Middle frontal gyrus (tissue), 1 donor: ENCODE data around the gene SLX9.

Source experiments
- DNase-seq: peaks from one replicate; pipeline ENCODE4 v3.0.0-alpha.2; 2015; ENCODE audit warnings: low spot score; ENCODE audit errors: extremely low spot score

The SLX9 gene, protein sequence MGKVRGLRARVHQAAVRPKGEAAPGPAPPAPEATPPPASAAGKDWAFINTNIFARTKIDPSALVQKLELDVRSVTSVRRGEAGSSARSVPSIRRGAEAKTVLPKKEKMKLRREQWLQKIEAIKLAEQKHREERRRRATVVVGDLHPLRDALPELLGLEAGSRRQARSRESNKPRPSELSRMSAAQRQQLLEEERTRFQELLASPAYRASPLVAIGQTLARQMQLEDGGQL

DNA sequence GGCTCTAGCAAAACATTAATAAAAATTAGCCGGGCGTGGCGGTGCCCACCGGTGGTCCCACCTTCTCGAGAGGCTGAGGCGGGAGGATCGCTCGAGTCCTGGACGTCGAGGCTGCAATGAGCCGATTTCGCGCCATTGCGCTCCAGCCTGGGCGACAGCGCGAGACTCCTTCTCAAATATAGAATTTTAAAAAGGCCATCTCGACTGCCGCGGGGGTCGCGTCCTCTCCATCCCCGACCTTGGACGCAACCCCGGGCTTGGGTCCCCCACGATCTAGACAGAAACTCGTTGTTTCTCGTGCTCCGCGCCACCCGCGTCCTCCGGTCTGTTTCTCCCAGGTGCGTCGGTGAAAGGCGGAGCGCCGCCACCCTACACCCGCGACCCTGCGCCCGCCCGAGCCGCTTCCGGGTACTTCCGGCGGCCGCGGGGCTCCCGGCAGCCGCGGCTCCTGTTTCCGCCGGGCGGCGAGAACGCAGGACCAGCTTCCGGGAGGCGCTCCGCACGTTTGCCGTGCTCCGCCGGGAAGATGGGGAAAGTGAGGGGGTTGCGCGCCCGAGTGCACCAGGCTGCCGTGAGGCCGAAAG is at the start of gene SLX9:
Gene SLX9, plus strand, starts transcription at position 498 of the 584 bp plus-strand sequence. Its CDS starts 29 bp downstream, at position 527.
- DNase-seq = peak; percentile 68

DNA sequence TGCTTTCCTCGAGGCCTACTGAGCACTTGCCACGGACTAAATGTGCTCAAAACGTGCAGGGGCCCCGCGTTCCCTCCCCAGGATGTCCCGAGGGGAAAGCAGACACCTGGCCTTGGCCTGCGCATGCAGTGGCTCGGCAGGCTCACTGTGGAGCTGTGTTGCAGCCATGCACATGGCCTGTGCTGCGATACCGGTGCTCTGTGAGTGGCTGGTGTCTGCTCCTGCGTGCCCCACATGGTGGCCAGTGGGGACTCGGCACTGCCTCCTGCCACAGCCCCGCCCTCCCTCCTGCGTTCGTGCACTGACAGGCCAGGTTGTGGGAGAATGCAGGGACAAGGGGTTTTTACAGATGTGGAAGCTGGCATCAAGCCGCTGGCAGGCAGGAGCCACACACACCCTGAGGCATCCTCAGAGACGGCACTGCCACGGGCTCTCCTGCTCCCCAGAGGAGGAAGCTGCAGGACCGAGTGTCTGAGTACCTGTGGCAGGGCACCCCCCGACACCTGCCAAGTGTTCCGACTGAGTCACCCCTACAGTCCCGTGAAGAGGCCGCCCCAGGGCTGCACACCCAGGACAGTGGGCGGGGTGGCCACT is 49.4 kb upstream of the SLX9 start:
- no peak for DNase-seq

DNA sequence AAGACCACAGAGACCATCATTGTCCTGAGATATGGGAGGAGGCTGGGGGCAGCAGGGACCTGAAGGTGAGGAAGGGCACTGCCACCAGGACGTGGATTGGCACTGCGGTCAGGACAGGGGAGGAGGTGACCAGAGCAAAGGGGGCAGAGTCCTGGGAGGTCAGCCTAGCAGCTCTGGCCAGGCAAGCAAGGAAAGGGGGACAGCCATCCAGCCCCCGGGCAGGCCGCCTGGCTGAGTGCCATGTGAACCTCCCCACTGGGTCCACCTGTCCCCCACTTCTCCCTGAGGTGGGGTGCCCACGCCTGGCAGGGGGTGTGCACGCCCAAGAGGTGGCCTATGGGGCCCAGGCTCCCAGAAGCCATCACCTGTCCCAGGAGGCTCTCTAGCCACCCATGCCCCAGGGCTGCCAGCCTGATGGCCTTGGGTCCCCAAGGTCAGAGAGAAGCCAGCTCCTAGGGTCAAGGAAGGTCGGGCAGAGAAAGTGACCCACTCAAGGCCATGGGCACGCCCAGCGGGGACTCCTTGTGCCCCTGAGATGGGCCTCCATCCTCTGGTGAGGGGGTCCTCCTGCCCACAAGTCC is 48.8 kb upstream of the SLX9 start:
- DNase-seq = no peak

DNA sequence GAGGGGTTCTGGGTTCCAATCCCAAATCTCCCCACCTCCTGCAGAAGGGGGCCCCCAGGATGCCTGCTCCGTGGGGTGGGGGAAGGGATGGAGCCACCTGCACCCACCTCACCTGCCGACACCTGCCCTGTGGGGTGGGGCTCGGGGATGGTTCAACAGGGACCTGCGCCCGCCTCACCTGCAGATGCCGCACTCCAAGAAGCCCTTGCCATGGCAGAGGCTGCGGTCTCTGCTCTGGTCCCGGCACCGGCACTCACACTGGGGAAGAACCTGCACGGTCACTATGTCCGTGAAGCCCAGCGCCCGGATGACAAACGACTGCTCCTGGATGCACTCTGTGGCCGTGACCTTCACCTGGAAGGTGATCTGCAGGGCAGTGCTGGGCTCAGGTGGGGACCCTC is 48.2 kb upstream of the SLX9 start:
- no peak for DNase-seq

- no peak for DNase-seq
Observed at GRCh38 chr21:44892095-44892494, 47.7 kb upstream of the SLX9 start.

DNA sequence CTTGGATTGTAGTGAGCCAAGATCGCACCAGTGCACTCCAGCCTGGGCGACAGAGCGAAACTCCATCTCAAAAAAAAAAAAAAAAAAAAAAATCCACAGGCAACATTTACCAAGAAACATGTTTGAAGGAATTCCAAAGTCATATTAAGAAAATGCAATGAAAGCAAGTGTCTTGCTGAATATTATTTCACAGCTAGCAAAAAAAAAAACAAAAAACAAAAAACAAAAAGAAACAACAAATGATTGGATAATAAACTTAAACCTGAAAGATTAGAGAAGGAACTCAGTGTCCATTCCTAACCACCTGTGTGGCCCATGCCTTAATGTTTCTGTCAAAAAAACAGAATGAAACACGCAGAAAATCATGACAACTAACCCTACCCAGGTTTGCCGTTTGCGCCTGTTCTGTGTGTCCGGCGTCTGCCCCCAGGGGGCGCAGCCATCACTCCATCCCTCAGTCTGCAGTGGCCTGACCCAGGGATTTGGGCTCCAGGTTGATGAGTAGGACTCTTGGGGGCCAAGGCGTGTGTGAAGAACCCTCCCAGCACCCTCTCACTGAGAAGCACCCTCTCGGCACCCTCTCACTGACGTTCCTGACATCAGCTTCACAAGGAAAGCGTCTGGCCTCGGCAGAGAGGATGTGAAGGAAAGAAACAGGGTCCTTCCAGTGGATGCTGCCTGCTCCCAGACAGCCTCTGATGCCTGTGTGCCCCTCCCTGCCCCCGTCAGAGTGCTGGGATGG is 47.1 kb upstream of the SLX9 start:
- no peak for DNase-seq

GRCh38 chr21:44893278-44893556 is 46.6 kb upstream of the SLX9 start:
- no peak for DNase-seq

GRCh38 chr21:44893948-44894656 is 45.7 kb upstream of the SLX9 start:
- no peak for DNase-seq

GRCh38 chr21:44894687-44895302 is 45.0 kb upstream of the SLX9 start:
- no peak for DNase-seq

- no peak for DNase-seq
Observed at GRCh38 chr21:44895859-44896258, 44.0 kb upstream of the SLX9 start.

DNA sequence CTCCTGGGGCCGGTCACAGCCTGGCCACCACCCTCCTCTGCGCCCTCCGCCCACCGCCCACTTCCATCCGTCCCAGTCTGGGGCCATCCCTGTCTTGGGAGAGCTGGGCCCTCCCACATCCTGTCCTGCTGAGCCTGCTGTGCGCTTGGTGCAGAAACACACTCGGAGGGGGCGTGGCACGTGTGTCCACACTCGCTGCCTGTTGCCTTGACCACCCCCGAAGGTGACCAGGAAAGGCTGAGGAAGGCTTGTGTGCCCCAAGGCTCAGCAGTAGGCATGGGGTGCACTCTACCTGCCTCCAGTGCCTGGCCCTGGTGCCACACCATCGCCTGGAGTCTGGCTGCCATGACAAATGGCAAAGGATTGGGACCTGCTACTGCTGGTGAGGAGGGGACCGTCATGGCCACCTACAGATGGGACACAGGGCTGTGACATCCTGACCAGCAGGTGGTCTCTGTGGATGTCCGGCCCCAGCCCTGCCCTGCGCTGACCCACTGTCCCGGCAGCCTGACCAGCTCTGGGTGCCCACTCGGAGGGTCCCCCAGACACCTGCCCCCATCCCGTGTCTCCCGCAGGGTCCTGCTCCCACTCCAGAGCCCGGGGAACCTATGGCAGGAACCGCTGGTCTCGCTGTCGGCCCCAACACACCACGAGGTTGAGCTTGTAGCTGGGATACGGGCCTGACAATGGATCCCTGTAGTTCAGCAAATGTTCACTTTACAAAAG is 43.1 kb upstream of the SLX9 start:
- no peak for DNase-seq

- no peak for DNase-seq
Observed at GRCh38 chr21:44897326-44898010, 42.4 kb upstream of the SLX9 start.

DNA sequence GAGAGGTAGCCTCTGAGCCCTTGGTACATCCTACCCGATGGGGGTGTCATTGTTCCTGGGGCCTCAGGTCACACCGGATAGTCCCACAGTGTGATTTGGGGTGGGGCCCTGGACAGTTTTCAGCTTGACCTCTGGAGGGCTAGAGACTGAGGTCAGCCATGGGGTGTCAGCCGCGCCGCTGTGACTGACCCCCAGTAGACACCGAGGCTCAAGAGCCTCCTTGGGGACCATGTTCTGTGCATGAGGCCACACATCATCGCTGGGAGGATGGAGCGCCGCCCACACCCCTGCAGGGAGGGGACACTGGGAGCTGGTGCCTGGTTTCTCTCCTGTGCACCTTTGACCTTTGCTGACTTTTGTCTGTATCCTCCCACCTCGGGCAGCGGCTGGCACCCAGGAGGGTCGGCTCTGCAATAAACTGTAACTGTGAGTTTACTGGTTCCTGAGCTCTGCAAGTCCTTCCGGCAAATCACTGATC is 41.8 kb upstream of the SLX9 start:
- no peak for DNase-seq

- no peak for DNase-seq
Observed at GRCh38 chr21:44898851-44899767, 40.7 kb upstream of the SLX9 start.

DNA sequence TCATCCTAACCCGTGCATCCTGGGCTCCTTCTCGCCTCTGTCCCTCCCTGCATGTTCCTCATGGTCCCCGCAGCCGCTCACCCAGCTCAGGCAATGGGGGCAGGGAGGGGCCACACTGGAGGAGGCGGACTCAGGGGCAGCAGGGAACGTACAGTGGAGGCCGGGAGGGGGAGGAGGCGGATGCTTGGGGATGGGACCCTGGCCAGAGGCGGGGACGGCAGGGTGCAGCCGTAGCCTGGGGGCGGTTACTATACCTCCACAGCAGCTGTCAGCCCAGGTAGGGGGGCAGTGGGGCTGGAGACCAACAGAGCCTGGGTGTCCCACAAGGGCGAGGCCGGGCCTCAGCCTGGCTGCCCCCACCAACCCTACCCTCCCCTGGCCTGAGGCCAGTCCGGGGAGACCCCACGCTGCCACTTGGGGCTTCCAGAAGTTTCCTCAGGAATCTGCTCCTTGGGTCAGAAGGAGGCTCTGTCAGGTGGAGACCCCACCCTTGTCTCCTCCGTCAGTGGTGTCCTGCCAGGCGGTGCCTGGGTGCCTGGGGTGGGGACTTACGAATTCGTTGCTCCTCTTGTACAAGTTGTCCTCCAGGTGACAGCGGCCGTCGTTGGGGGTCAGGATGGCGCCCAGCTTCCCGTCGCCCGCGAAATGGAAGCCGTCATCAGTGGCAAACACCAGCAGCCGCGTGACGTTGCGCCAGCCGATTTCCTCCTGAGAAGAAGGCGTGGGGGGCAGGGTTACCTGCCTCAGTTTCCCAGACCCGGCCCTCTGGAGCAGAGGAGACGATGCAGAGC is 39.9 kb upstream of the SLX9 start:
- no peak for DNase-seq

- DNase-seq = no peak
Observed at GRCh38 chr21:44900559-44901251, 39.1 kb upstream of the SLX9 start.

GRCh38 chr21:44901391-44902074 is 38.3 kb upstream of the SLX9 start:
- no peak for DNase-seq
